Pons (tissue), 1 donor: ENCODE results near the gene SPSB2.
"Not testable (repeated sequence)": the region's sequence is repeated elsewhere in the genome, so short reads cannot be mapped to it uniquely, and the experiment has no call there.

ENCODE experiments used
- DNase-seq: peaks from one replicate; pipeline ENCODE4 v3.0.0-alpha.2; 2016; ENCODE audit warnings: low spot score

Gene SPSB2

DNA sequence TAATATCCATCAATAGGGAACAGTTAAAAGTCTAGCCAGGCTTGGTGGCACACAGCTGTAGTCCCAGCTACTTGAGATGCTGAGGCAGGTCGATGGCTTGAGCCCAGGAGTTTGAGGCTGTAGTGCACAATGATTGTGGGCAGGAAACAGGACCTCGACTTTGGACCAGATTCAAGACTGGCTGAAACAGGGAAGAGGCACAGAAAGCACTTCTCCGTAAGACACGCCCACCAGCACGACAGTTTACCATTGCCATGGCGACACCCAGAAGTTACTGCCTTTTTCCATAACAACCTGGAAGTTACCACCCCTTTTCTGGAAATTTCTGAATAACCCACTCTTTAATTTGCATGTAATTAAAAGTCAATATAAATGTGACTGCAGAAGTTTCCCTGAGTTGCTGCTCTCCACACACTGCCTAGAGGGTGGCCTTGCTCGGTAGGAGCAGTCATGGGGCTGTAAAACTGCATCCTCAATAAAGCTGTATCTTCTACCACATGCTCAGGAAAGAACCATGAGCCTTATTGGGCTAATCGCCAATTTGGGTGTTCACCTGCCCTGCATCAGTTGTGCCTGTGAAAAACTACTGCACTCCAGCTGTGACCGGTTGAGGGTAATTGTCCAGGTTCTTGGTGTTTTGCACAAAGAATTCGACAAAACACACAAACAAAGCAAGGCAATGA is 26.9 kb upstream of the SPSB2 start:
- DNase-seq, result peak; percentile 83

GRCh38 chr12:6899427-6899826 is 26.3 kb upstream of the SPSB2 start:
- no peak for DNase-seq

DNA sequence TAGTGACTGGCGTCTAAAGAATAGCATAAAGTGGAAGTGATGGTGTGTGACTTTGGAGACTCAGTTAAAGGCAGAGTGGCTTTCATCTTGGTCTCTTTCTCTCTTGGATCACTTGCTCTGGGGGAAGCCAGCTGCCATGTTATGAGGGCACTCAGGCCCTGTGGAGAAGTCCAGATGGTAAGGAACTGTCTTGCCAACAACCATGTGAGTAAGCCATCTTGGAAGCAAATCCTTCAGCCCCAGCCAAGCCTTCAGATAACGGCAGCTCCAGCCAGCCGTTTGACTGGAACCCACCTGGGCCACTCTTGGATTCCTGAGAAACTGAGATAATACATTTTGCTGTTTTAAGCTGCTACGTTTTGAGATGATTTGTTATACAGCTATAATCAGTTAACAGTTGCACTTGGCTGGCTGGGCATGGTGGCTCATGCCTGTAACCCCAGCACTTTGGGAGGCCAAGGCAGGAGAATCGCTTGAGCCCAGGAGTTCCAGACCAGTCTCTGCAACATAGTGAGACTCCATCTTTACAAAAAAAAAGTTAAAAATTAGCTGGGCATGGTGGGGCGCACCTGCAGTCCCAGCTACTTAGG is 23.8 kb upstream of the SPSB2 start:
- DNase-seq, result no peak

DNA sequence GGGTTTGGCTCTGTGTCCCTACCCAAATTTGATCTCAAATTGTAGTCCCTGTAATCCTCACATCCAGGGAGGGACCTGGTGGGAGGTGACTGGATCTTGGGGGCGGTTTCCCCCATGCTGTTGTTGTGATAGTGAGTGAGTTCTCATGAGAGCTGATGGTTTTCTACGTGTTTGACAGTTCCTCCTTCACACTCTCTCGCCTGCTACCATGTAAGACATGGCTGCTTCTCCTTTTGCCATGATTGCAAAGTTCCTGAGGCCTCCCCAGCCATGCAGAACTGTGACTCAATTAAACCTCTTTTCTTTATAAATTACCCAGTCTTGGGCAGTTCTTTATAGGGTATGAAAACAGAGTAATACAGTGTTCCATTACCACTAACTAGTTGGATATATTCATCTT is 21.2 kb upstream of the SPSB2 start:
- no peak for DNase-seq

- not testable (repeated sequence) for DNase-seq
Measured at GRCh38 chr12:6892683-6893082, 19.6 kb upstream of the SPSB2 start.

DNA sequence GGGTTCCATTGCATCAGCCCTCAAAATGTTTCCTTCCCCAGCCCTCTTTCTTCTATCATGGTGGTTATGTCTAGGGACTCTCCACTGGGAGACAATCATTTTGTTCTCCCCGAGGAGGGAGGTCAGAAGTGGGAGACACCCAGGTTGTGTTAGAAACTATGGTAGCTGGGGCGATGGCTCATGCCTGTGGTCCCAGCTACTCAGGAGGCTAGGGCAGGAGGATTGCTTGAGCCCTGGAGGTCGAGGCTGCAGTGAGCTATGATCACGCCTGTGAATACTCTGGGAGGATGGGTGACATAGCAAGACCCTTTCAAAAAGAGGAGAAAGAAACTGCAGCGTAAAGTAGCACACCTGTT is 18.5 kb upstream of the SPSB2 start:
- no peak for DNase-seq

GRCh38 chr12:6890789-6891645 is 17.9 kb upstream of the SPSB2 start:
- peak; percentile 94 for DNase-seq

- DNase-seq, result not testable (repeated sequence)
Measured at GRCh38 chr12:6889775-6890573, 16.9 kb upstream of the SPSB2 start.

- not testable (repeated sequence) for DNase-seq
Measured at GRCh38 chr12:6888794-6889193, 15.7 kb upstream of the SPSB2 start.

DNA sequence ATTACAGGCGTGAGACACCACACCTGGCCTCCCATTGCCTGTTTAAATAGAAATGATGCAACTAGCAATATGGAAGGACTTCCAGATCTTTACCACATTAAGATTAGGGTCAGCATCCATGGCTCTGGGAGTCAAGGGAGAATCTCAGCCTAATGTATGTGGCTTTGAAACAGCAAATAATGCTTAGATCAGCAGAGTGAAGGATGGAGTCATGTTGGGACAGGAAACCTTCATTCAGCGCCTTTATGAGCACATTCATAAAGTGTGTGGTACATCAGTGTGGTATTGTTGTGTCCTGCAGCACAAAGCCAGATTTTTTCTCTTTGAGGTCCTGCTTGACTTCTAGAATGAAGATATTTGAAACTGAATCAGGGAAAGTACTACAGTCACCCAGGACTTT is 15.3 kb upstream of the SPSB2 start:
- no peak for DNase-seq

- no peak for DNase-seq
Measured at GRCh38 chr12:6887460-6887859, 14.4 kb upstream of the SPSB2 start.

GRCh38 chr12:6886206-6886999 is 13.3 kb upstream of the SPSB2 start:
- not testable (repeated sequence) for DNase-seq

- DNase-seq, result no peak
Measured at GRCh38 chr12:6884539-6884938, 11.4 kb upstream of the SPSB2 start.

GRCh38 chr12:6883683-6884082 is 10.6 kb upstream of the SPSB2 start:
- DNase-seq, result no peak

DNA sequence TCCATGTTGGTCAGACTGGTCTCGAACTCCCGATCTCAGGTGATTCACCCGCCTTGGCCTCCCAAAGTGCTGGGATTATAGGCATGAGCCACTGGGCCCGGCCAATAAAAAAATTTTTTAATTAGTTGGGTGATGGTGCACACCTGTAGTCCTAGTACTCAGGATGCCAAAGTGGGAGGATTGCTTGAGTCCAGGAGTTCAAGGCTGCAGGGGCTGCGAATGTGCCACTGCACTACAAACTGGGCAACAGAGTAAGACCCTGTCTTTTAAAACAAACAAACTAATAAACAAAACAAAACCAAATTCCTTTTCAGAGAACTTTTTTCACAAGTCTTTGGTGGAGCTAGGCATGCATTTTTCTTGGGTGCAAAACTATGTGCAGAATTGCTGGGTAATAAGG is 10.1 kb upstream of the SPSB2 start:
- DNase-seq, result no peak

DNA sequence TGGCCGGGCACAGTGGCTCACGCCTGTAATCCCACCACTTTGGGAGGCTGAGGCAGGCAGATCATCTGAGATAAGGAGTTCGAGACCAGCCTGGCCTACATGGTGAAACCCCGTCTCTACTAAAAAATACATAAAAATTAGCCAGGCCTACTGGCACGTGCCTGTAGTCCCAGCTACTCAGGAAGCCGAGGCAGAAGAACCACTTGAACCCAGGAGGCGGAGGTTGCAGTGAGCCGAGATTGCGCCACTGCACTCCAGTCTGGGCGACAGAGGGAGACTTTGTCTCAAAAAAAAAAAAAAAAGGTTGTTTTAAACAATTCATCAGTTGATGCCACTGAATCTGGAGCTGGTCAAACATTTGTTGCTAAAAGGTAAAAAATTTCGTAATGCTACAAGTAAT is 6.7 kb upstream of the SPSB2 start:
- DNase-seq, result not testable (repeated sequence)

DNA sequence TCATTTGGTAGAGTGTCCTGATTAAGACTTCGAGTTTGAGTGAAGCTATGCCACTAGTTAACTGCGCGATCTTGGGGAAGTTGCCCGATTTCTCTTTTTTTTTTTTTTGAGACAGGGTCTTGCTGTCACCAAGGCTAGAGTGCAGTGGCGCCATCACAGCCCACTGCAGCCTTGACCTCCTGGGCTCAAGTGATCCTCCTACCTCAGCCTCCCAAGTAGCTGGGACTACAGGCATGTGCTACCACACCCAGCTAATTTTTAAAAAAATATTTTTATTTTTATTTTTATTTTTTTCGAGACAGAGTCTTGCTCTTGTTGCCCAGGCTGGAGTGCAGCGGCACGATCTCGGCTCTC is 889 bp upstream of the SPSB2 start:
- DNase-seq, result not testable (repeated sequence)

DNA sequence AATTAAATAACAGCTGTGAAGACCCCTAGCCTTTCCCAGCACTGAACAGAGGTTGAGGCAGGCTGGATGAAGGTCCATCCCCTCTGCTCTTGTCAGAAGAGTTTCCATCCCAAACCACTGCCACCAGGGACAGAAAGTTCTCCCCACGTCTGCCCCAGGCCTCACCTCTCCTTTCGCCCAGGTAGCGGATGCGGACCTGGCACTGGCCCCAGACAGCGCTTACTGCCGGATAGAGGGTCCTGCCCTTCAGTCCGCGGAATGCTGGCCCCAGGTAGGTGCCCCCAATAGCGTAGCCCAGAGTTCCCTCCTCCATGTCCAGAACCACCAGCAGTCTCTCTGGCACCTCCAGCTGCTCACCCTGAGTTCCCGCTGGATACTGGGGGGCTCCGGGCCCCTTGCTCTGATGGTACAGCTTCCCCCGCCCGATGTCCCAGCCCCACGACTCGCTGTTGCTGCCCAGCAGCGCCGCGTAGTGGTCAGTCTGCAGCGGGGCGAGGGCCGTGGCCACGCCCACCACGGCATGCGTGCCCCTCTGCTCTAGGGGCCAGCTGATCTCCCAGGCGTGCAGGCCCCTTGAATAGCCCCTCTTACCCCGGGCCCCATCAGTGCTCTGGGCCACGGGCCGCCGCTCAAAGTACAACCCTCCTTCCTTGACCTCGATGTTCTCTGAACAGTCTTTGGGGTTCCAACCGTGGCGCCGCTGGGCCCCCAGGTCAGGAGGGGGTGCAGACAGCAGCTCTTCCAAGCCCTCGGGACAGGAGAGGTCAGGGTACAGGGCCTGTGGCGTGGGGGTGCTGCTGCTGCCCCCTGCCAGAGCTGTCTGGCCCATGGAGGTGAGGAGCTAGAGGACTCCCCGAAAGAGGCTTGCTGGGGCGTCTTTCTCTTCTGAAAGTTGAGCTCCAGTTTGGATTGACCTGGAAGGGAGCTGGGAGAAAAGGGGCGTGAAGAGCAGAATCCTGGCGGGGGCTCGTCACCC is 742 bp downstream of the SPSB2 start:
- DNase-seq, result peak; percentile 77

- DNase-seq, result no peak
Measured at GRCh38 chr12:6871052-6871957, 1.8 kb downstream of the SPSB2 start.
